ENCODE measurements around the gene VWA7.
"Not testable (repeated sequence)": the region's sequence is repeated elsewhere in the genome, so short reads cannot be mapped to it uniquely, and the experiment has no call there.

Gene VWA7

DNA sequence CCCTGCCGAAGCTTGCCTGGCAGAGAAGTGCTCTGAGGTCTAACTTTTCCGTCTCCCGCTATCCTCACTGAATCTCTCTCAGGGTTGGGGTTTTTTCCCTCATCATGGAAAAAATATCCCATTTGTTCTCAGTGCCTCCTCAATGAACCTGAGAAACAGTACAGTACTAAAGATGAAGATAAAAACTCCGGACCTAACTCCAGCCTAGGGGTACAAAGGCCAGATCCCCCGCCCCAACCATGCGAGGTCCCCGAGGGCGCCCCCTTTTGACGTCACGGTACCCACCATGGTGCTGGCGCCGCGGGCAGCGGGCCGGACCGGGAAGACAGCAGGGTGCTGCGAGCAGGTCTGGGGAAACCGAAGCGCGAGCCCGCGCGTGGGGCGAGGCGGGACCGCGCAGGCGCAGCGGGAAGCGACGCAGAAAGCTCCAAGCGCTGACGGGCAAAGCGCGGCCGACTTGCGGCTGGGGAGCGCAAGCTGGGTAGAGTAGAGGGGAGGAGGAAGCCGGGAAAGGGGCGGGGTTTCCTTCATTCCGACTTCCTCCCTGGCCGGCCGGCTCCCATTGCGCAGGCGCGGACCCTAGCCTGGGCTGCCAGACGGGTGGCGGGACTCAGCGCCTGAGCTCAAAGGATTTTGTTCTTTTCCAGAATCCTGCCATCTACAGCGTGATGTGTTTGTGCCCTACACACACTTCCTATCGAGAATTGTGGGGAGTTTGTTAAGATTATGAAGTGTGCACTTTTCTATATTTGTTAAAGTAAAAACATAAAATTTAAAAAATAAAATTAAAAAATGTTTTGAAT, 29.5 kb upstream of the VWA7 start, which contains the start of gene LSM2:
LSM2 (minus strand) TSS at position 497 of the 803 bp plus-strand sequence; CDS start at position 288, 209 bp downstream.
- peak; percentile 91 for DNase-seq (ENCODE audit: low read depth)
- TF ChIP-seq, protein P1, sequence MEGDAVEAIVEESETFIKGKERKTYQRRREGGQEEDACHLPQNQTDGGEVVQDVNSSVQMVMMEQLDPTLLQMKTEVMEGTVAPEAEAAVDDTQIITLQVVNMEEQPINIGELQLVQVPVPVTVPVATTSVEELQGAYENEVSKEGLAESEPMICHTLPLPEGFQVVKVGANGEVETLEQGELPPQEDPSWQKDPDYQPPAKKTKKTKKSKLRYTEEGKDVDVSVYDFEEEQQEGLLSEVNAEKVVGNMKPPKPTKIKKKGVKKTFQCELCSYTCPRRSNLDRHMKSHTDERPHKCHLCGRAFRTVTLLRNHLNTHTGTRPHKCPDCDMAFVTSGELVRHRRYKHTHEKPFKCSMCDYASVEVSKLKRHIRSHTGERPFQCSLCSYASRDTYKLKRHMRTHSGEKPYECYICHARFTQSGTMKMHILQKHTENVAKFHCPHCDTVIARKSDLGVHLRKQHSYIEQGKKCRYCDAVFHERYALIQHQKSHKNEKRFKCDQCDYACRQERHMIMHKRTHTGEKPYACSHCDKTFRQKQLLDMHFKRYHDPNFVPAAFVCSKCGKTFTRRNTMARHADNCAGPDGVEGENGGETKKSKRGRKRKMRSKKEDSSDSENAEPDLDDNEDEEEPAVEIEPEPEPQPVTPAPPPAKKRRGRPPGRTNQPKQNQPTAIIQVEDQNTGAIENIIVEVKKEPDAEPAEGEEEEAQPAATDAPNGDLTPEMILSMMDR (IDR thresholded peaks at IDR 0.05; ENCODE audit: low read depth, low read length, missing control alignments) = peak; percentile 21
- H3K4me3 ChIP-seq (ENCODE audit: low read depth, low read length) = peak within 1 kb of the TSS; percentile 89
- in situ Hi-C loops (cut with HindIII; ENCODE audit: low sequenced_read_pairs) = no loop called here

DNA sequence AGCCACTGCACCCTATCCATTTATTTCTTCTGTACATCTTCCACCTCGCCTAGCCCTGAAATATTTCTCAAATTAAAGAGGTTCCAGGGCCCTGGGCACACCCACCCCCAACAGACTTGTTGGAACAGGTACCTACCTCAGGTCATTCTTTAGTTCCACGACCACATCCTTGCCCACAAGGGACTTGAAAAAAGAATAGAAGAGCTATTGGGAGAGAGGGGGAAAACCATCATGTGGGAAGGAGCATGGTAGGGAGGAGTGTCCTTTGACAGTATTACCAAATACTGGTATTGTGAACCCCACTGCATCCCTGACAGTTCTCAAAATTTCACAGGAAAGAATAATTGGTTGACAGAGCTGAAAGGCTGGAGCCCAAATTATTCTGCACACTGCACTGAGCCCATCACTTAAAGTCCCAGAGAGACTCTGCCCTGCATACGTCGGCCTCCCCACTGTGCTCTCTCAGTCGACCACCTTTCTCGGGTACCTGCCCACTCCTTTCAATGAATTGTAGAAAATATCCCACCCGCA, 28.9 kb upstream of the VWA7 start:
- no peak for DNase-seq (ENCODE audit: low read depth)
- peak overlapping the region; percentile 89 for H3K4me3 ChIP-seq (ENCODE audit: low read depth, low read length)
- in situ Hi-C loops (cut with HindIII; ENCODE audit: low sequenced_read_pairs) = no loop called here
- TF ChIP-seq, protein P1 (IDR thresholded peaks at IDR 0.05; ENCODE audit: low read depth, low read length, missing control alignments) = no peak

DNA sequence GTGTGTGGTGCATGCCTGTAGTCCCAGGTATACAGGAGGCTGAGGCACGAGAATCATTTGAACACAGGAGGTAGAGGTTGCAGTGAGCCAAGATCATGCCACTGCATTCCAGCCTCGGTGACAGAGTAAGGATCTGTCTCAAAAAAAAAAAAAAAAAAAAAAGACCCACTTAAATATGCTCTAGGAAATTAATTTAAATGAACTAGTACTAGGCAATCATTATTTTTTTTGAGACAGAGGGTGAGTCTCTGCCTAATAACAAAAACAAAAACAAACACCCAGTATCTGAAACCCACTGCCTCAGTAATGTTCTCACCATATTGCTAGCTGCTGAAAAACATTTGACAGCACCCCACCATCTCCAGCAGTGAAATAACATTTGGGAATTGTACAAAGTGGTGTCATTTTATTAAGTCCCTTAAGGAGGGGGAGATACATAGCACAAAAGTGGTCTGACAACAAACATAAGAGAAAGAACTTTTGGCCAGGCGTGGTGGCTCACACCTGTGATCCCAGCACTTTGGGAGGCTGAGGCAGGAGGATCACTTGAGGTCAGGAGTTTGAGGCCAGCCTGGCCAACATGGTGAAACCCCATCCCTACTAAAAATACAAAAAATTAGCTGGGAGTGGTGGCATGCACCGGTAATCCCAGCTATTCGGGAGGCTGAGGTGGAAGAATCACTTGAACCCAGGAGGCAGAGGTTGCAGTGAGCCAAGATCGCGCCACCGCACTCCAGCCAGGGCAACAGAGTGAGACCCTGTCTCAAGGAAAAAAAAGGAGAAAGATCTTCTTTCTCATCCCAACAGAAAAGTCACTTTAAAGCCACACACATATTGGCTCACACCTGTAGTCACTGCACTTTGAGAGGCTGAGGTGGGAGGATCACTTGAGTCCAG, 24.2 kb upstream of the VWA7 start:
- H3K4me3 ChIP-seq (ENCODE audit: low read depth, low read length); DNase-seq (ENCODE audit: low read depth); in situ Hi-C loops (cut with HindIII; ENCODE audit: low sequenced_read_pairs): not testable (repeated sequence)

DNA sequence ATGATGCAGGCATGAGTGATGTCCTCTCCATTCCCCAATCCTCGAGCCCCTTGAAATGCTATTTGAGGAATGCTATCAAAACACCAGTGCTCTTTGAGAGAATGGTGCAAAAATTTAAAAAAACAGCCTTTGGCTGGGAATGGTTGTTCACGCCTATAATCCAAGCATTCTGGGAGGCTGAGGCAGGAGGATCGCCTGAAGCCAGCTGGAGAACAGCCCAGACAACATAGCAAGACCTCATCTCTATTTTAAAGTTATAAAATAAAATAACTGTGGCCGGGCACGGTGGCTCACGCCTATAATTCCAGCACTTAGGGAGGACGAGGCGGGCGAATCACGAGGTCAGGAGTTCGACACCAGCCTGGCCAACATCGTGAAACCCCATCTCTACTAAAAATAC, 22.7 kb upstream of the VWA7 start:
- in situ Hi-C loops (cut with HindIII; ENCODE audit: low sequenced_read_pairs) = no loop called here
- no peak overlapping the region for H3K4me3 ChIP-seq (ENCODE audit: low read depth, low read length)
- no peak for DNase-seq (ENCODE audit: low read depth)
- TF ChIP-seq, protein P1 (IDR thresholded peaks at IDR 0.05; ENCODE audit: low read depth, low read length, missing control alignments) = no peak

DNA sequence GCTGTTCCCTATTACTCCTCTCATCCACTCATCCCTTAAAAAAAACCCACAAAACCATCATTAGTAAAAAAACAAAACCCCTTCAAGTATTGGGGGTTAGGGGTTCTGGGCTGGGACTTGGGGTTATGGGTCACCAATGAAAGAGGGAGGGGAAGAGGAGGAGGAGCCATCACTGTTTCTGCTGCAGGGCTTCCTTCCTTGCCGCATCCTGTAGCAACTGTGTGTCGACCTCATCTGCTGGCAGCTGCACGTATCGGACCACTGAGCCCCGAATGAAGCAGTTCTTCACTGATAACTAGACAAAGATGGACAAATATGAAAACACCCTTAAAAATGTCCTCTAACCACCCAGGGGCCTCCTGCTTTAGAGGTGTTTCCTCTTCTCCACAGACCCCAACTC, 20.5 kb upstream of the VWA7 start:
- no peak for DNase-seq (ENCODE audit: low read depth)
- in situ Hi-C loops (cut with HindIII; ENCODE audit: low sequenced_read_pairs) = no loop called here
- no peak overlapping the region for H3K4me3 ChIP-seq (ENCODE audit: low read depth, low read length)
- TF ChIP-seq, protein P1 (IDR thresholded peaks at IDR 0.05; ENCODE audit: low read depth, low read length, missing control alignments) = no peak

DNA sequence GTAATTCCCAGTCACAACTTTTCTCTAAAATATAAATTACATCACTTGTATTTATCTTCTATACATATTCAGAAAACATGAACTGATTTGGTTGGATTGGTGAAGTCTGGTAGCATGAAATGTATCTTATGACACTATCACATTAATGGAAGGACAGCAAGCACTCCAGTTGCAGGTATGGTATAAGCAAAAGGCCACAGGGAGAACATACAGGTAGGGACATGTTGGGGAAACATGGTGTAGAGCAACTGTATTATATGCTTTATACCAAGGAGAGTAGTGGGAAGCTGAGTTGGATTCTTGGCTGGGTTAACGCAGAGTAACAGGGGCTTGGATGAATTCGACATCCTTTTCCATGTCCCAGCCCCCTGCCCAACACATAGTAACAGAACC, 19.9 kb upstream of the VWA7 start:
- in situ Hi-C loops (cut with HindIII; ENCODE audit: low sequenced_read_pairs) = no loop called here
- TF ChIP-seq, protein P1 (IDR thresholded peaks at IDR 0.05; ENCODE audit: low read depth, low read length, missing control alignments) = no peak
- DNase-seq (ENCODE audit: low read depth) = no peak
- H3K4me3 ChIP-seq (ENCODE audit: low read depth, low read length) = no peak overlapping the region

Data from astrocyte of the cerebellum (primary cell).